Endothelial cell of umbilical vein (primary cell): ENCODE data around the gene ITPKC. TPM values are rescaled to one million over a fixed set of nuclear protein-coding genes. Genes with fewer than 3 reads are reported as not detected.

Experiments
- BruUV-seq: library from RNA; stranded (reverse); fragments of 400-500 nt; replicated peaks from 2 replicates; lab custom pipeline; 2021; lab: Mats Ljungman, UMichigan
- CTCF ChIA-PET: fragments of 300-600, 350-600 bp; sonication (Branson Sonifier 250); formaldehyde crosslinking; loops from one replicate; lab custom pipeline; 2021; ENCODE audit warnings: antibody characterized with exemption, inconsistent platforms; lab: Charles Lee
- POLR2A ChIA-PET: fragments of 300-600, 350-600 bp; sonication (Branson Sonifier 250); formaldehyde crosslinking; loops from one replicate; lab custom pipeline; 2021; ENCODE audit warnings: antibody characterized with exemption, inconsistent platforms; lab: Charles Lee
- DNase-seq: peaks from one replicate; pipeline ENCODE4 v3.0.0-alpha.2; 2011; ENCODE audit warnings: low read depth, low spot score
- FAIRE-seq: peaks from 2 replicates; lab custom pipeline; 2011; peaks lifted over from hg19 to GRCh38; lab: Jason Lieb, UNC
- H2AFZ ChIP-seq: 2 replicates; pipeline ENCODE4 v1.6.0; 2012; ENCODE audit warnings: low read depth, low read length, control low read depth, inconsistent platforms
- H3K27ac ChIP-seq: 2 replicates; pipeline ENCODE4 v1.5.1; 2011; ENCODE audit warnings: low read depth, mild to moderate bottlenecking, control low read depth, low read length, moderate library complexity; ENCODE audit not compliant: insufficient read depth
- H3K27me3 ChIP-seq, 2 experiments: 2 replicates each; pipeline versions ENCODE4 v1.6.0 to v1.6.1; 2011; ENCODE audit warnings: low read length in 2 of 2, mixed read lengths in 1 of 2; ENCODE audit not compliant: control insufficient read depth in 2 of 2, insufficient read depth in 2 of 2
- H3K36me3 ChIP-seq, 2 experiments: 2 replicates in 1 of 2; 3 replicates in 1 of 2; pipeline ENCODE4 v1.5.1; 2011; ENCODE audit warnings: low read length in 2 of 2, mild to moderate bottlenecking in 1 of 2, moderate library complexity in 1 of 2; ENCODE audit not compliant: control insufficient read depth in 2 of 2, insufficient read depth in 2 of 2; ENCODE audit errors: extremely low read depth in 1 of 2
- H3K4me1 ChIP-seq: 3 replicates; pipeline ENCODE4 v1.5.1; 2011; ENCODE audit warnings: mild to moderate bottlenecking, low read length; ENCODE audit not compliant: control insufficient read depth, insufficient read depth; ENCODE audit errors: extremely low read depth
- H3K4me2 ChIP-seq: 2 replicates; pipeline ENCODE4 v1.6.1; 2011; ENCODE audit warnings: low read length, control low read depth, mixed read lengths; ENCODE audit not compliant: insufficient read depth
- H3K4me3 ChIP-seq, 3 experiments: fragments of 200-600 bp in 1 of 3; sonication (generic), shearing (Covaris generic) in 1 of 3; replicated peaks in 1 of 3; 2 replicates each; pipeline ENCODE4 v1.5.1; 2011 to 2016; ENCODE audit warnings: control low read depth in 3 of 3, low read length in 3 of 3, mild to moderate bottlenecking in 2 of 3, inconsistent platforms in 1 of 3, low read depth in 1 of 3, moderate library complexity in 1 of 3; ENCODE audit not compliant: insufficient read depth in 1 of 3
- H3K79me2 ChIP-seq: 2 replicates; pipeline ENCODE4 v1.6.0; 2012; ENCODE audit warnings: low read length, inconsistent platforms; ENCODE audit not compliant: control insufficient read depth, insufficient read depth
- H3K9ac ChIP-seq: replicated peaks from 2 replicates; pipeline ENCODE3; 2011; ENCODE audit warnings: low read length, control low read depth; ENCODE audit not compliant: insufficient read depth; ENCODE audit errors: extremely low read depth
- H3K9me1 ChIP-seq: replicated peaks from 3 replicates; pipeline ENCODE4 v1.6.0; 2011; ENCODE audit warnings: mild to moderate bottlenecking, low read length; ENCODE audit not compliant: control insufficient read depth, insufficient read depth; ENCODE audit errors: extremely low read depth
- H3K9me3 ChIP-seq: replicated peaks from 2 replicates; pipeline ENCODE4 v1.5.1; 2012; ENCODE audit warnings: low read length, inconsistent platforms; ENCODE audit not compliant: control insufficient read depth, insufficient read depth
- H4K20me1 ChIP-seq: replicated peaks from 2 replicates; pipeline ENCODE3; 2011; ENCODE audit warnings: mild to moderate bottlenecking, low read length; ENCODE audit not compliant: control insufficient read depth, insufficient read depth; ENCODE audit errors: extremely low read depth
- EZH2 ChIP-seq: IDR thresholded peaks from 2 replicates; pipeline ENCODE4 v1.6.1; 2012; ENCODE audit warnings: borderline replicate concordance, low read depth, mild to moderate bottlenecking, moderate library complexity, low read length, inconsistent platforms; ENCODE audit not compliant: severe bottlenecking
- FOS ChIP-seq: IDR thresholded peaks from 2 replicates; pipeline ENCODE4 v1.6.1; 2011; ENCODE audit warnings: mild to moderate bottlenecking, low read length, moderate library complexity, borderline replicate concordance; ENCODE audit not compliant: insufficient read depth
- GATA2 ChIP-seq: IDR thresholded peaks from 2 replicates; pipeline ENCODE4 v1.7.0; 2011; ENCODE audit warnings: low read depth, mild to moderate bottlenecking, moderate library complexity, mixed read lengths, low read length; ENCODE audit not compliant: insufficient read length, insufficient read depth
- JUN ChIP-seq: IDR thresholded peaks from 2 replicates; pipeline ENCODE4 v1.6.1; 2011; ENCODE audit warnings: borderline replicate concordance, low read depth; ENCODE audit not compliant: insufficient read length, insufficient read depth
- MYC ChIP-seq: IDR thresholded peaks from one replicate; pipeline ENCODE4 v1.6.1; 2011; ENCODE audit warnings: mild to moderate bottlenecking, low read depth, low read length
- POLR2A ChIP-seq: IDR thresholded peaks from 2 replicates; pipeline ENCODE4 v1.6.1; 2012; ENCODE audit warnings: low read depth, mild to moderate bottlenecking, control low read depth, low read length
- POLR2AphosphoS5 ChIP-seq: IDR thresholded peaks from 2 replicates; pipeline ENCODE4 v1.6.1; 2012; ENCODE audit warnings: low read depth, mild to moderate bottlenecking, control low read depth, low read length, moderate library complexity; ENCODE audit not compliant: insufficient read depth
- dilution Hi-C: fragments of 300-500 bp; cut with MboI; formaldehyde crosslinking; loops from one replicate; pipeline ENCODE4 v1.15.0; 2019; ENCODE audit warnings: low sequenced_read_pairs; ENCODE audit not compliant: extremely low pct_ligation_motif_present
- intact Hi-C: fragments of 100-400 bp; cut with micrococcal nuclease; formaldehyde crosslinking; loops from one replicate; pipeline ENCODE4 v1.10.0; 2022
- polyA plus RNA-seq, 4 experiments: library from polyadenylated mRNA; depleted of rRNA in 3 of 4; stranded (reverse) in 3 of 4; unstranded in 1 of 4; fragments of >200 nt; gene quantifications; 2 replicates each; pipeline versions ENCODE4 v1.2.1 to v1.2.3, GENCODE V29; 2011 to 2012; ENCODE audit warnings: missing spikeins in 1 of 4
- total RNA-seq: library from RNA; stranded (reverse); gene quantifications from 2 replicates; pipeline ENCODE4 v1.2.3, GENCODE V29; 2021
- TF ChIP-seq, protein P1 (sequence below), 2 donors: IDR thresholded peaks; 1 replicate in 1 of 2; 2 replicates in 1 of 2; pipeline ENCODE4 v1.5.1; 2011; ENCODE audit warnings: low read length in 2 of 2, mild to moderate bottlenecking in 2 of 2, moderate library complexity in 2 of 2, control low read depth in 1 of 2, inconsistent platforms in 1 of 2, low read depth in 1 of 2; ENCODE audit not compliant: insufficient read depth in 1 of 2; ENCODE audit errors: extremely low read depth in 1 of 2
- TF ChIP-seq, protein P2 (sequence below): IDR thresholded peaks from 2 replicates; pipeline ENCODE4 v1.6.1; 2011; ENCODE audit not compliant: insufficient read depth, insufficient read length

ITPKC gene
- total and polyA plus RNA-seq, 2 donors (not counting 3 experiments of a cell fraction or from before 2014, with no cell fraction given) = 7.3 to 16.1 TPM

DNA sequence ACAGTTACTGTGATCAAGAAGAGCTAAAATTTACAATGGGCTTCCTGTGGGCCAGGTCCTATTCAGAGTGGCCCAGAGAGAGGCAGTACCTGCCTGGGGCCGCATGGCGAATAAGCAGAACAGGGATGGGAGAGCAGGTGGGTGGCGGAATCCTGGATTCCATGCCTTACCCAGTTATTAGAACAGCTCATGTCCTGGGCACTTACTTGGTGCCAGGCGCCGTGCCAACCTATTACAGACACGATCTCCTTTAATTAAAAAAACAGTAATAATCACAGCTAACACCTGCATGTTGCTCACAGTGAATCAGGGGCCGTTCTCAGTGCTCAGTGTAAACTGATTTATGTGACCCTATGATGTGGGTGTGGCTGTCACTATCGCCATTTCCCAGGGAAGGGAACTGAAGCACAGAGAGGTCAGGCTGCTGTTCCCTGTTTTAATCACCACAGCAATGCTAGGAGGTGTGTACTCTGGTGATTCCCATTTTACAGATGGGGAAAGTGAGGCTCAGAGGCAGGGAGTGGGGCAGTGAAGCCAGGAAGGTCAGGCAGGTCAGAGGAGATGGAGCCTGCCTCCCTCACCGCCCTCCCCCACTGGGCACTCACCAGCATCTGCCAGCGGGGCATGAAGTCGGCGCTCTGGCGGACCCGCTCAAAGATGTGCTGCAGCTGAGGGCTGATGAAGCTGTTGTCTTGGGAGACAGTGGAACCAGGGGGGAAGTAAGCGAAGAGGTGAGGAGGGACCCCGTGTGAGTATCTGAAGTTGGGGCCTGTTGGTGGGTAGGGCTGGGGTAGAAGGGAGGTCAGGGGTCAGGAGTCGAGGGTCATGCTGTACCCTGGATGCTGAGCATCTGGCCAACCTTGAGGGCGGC, 12.2 kb upstream of the ITPKC start:
- BruUV-seq = no TSS peak
- Histone ChIP-seq H3K9me3 (no peaks in the 10 kb centered on the region), H3K4me2 (no peak overlapping the region), H3K9me1 (no peaks in the 10 kb centered on the region), H3K27ac (no peak overlapping the region), H3K27me3 (no peaks in the 10 kb centered on the region), H2AFZ (no peak overlapping the region), H3K79me2 (no peaks in the 10 kb centered on the region), H3K4me3 (no peak overlapping the region), H4K20me1 (no peaks in the 10 kb centered on the region), H3K4me1 (no peaks in the 10 kb centered on the region), H3K9ac (no peak overlapping the region), H3K36me3 (peaks cover 0 to 13% of the 10 kb centered on the region in 2 experiments)
- intact Hi-C loops (no loop called here), dilution Hi-C loops (no loop called here)
- TF ChIP-seq POLR2AphosphoS5 (no peak), MYC (no peak)
- ChIA-PET POLR2A (no interaction called here), CTCF (interaction anchor here (1.5 kb wide), 1 partner anchor 14 kb away, joined by 3 read pairs; the partner anchor contains the start of gene NUMBL)
- no peak for DNase-seq
- no peak for FAIRE-seq

DNA sequence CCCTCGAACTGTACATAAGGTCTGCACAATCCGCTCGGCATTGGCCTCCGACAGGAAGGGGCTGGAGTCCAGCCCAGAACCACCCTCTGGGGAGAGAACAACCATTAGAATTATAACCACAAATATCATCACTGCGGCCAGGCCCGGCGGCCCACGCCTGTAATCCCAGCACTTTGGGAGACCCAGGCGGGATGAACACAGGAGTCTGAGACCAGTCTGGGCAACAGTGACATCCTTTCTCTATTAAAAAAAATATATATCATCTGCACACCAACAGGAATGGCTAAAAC, 11.6 kb upstream of the ITPKC start:
- Histone ChIP-seq H3K36me3 (peaks cover 0 to 13% of the 10 kb centered on the region in 2 experiments), H3K9me3 (no peaks in the 10 kb centered on the region), H3K4me3 (no peak overlapping the region), H3K27ac (no peak overlapping the region), H2AFZ (no peak overlapping the region), H3K4me2 (no peak overlapping the region), H3K79me2 (no peaks in the 10 kb centered on the region), H4K20me1 (no peaks in the 10 kb centered on the region), H3K9ac (no peak overlapping the region), H3K4me1 (no peaks in the 10 kb centered on the region), H3K27me3 (no peaks in the 10 kb centered on the region), H3K9me1 (no peaks in the 10 kb centered on the region)
- ChIA-PET POLR2A (no interaction called here), CTCF (no interaction called here)
- intact Hi-C loops (no loop called here), dilution Hi-C loops (no loop called here)
- BruUV-seq = no TSS peak
- FAIRE-seq = no peak
- no peak for DNase-seq
- TF ChIP-seq POLR2A = no peak
- no peak for TF ChIP-seq GATA2
- TF ChIP-seq POLR2AphosphoS5 = no peak
- no peak for TF ChIP-seq MYC
- no peak for TF ChIP-seq FOS
- TF ChIP-seq, protein P1, sequence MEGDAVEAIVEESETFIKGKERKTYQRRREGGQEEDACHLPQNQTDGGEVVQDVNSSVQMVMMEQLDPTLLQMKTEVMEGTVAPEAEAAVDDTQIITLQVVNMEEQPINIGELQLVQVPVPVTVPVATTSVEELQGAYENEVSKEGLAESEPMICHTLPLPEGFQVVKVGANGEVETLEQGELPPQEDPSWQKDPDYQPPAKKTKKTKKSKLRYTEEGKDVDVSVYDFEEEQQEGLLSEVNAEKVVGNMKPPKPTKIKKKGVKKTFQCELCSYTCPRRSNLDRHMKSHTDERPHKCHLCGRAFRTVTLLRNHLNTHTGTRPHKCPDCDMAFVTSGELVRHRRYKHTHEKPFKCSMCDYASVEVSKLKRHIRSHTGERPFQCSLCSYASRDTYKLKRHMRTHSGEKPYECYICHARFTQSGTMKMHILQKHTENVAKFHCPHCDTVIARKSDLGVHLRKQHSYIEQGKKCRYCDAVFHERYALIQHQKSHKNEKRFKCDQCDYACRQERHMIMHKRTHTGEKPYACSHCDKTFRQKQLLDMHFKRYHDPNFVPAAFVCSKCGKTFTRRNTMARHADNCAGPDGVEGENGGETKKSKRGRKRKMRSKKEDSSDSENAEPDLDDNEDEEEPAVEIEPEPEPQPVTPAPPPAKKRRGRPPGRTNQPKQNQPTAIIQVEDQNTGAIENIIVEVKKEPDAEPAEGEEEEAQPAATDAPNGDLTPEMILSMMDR (IDR thresholded peaks at IDR 0.05; ENCODE audit: extremely low read depth in 1 of 2, insufficient read depth in 1 of 2, low read depth in 1 of 2, low read length in 2 of 2) = no peak
- no peak for TF ChIP-seq EZH2
- TF ChIP-seq, protein P2, sequence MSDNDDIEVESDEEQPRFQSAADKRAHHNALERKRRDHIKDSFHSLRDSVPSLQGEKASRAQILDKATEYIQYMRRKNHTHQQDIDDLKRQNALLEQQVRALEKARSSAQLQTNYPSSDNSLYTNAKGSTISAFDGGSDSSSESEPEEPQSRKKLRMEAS = no peak
- no peak for TF ChIP-seq JUN
